ENCODE results near the gene ZNF574.

Gene ZNF574

DNA sequence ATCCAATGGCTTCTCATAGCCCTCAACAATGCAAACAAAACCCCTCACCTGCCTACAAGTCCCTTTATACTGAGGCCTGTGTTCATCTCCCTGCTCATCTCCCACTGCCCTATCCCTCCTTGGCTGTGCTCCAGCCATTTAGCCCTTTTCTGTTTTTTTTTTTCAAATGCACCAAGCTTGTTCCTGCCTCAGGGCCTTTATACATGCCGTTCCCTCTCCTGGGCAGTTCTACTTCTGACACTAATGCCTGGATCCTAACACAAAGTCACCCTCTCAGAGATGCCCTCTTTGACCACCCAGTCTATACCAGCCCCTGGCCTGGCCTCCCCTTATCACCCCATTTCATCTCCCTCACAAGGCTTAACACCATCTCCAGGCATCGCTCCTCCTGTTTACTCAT is 26.9 kb downstream of the ZNF574 start:
- TF ChIP-seq, protein P1, sequence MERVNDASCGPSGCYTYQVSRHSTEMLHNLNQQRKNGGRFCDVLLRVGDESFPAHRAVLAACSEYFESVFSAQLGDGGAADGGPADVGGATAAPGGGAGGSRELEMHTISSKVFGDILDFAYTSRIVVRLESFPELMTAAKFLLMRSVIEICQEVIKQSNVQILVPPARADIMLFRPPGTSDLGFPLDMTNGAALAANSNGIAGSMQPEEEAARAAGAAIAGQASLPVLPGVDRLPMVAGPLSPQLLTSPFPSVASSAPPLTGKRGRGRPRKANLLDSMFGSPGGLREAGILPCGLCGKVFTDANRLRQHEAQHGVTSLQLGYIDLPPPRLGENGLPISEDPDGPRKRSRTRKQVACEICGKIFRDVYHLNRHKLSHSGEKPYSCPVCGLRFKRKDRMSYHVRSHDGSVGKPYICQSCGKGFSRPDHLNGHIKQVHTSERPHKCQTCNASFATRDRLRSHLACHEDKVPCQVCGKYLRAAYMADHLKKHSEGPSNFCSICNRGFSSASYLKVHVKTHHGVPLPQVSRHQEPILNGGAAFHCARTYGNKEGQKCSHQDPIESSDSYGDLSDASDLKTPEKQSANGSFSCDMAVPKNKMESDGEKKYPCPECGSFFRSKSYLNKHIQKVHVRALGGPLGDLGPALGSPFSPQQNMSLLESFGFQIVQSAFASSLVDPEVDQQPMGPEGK (CRISPR knock-in tag; IDR thresholded peaks at IDR 0.05; ENCODE audit: borderline replicate concordance): no peak
- TF ChIP-seq, protein P2, sequence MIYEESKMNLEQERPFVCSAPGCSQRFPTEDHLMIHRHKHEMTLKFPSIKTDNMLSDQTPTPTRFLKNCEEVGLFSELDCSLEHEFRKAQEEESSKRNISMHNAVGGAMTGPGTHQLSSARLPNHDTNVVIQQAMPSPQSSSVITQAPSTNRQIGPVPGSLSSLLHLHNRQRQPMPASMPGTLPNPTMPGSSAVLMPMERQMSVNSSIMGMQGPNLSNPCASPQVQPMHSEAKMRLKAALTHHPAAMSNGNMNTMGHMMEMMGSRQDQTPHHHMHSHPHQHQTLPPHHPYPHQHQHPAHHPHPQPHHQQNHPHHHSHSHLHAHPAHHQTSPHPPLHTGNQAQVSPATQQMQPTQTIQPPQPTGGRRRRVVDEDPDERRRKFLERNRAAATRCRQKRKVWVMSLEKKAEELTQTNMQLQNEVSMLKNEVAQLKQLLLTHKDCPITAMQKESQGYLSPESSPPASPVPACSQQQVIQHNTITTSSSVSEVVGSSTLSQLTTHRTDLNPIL (CRISPR knock-in tag; IDR thresholded peaks at IDR 0.05; ENCODE audit: low read depth): no peak
- TF ChIP-seq, protein P3, sequence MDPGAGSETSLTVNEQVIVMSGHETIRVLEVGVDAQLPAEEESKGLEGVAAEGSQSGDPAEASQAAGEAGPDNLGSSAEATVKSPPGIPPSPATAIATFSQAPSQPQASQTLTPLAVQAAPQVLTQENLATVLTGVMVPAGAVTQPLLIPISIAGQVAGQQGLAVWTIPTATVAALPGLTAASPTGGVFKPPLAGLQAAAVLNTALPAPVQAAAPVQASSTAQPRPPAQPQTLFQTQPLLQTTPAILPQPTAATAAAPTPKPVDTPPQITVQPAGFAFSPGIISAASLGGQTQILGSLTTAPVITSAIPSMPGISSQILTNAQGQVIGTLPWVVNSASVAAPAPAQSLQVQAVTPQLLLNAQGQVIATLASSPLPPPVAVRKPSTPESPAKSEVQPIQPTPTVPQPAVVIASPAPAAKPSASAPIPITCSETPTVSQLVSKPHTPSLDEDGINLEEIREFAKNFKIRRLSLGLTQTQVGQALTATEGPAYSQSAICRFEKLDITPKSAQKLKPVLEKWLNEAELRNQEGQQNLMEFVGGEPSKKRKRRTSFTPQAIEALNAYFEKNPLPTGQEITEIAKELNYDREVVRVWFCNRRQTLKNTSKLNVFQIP (CRISPR knock-in tag; IDR thresholded peaks at IDR 0.05; ENCODE audit: borderline replicate concordance, low read depth): no peak
- TF ChIP-seq ZNF565 (CRISPR knock-in tag; conservative IDR thresholded peaks at IDR 0.05; ENCODE audit: low read depth): no peak
- TF ChIP-seq ISL1 (CRISPR knock-in tag; IDR thresholded peaks at IDR 0.05): no peak
- TF ChIP-seq, protein P4, sequence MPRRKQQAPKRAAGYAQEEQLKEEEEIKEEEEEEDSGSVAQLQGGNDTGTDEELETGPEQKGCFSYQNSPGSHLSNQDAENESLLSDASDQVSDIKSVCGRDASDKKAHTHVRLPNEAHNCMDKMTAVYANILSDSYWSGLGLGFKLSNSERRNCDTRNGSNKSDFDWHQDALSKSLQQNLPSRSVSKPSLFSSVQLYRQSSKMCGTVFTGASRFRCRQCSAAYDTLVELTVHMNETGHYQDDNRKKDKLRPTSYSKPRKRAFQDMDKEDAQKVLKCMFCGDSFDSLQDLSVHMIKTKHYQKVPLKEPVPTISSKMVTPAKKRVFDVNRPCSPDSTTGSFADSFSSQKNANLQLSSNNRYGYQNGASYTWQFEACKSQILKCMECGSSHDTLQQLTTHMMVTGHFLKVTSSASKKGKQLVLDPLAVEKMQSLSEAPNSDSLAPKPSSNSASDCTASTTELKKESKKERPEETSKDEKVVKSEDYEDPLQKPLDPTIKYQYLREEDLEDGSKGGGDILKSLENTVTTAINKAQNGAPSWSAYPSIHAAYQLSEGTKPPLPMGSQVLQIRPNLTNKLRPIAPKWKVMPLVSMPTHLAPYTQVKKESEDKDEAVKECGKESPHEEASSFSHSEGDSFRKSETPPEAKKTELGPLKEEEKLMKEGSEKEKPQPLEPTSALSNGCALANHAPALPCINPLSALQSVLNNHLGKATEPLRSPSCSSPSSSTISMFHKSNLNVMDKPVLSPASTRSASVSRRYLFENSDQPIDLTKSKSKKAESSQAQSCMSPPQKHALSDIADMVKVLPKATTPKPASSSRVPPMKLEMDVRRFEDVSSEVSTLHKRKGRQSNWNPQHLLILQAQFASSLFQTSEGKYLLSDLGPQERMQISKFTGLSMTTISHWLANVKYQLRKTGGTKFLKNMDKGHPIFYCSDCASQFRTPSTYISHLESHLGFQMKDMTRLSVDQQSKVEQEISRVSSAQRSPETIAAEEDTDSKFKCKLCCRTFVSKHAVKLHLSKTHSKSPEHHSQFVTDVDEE (CRISPR knock-in tag; IDR thresholded peaks at IDR 0.05): no peak
- ATAC-seq: no peak

DNA sequence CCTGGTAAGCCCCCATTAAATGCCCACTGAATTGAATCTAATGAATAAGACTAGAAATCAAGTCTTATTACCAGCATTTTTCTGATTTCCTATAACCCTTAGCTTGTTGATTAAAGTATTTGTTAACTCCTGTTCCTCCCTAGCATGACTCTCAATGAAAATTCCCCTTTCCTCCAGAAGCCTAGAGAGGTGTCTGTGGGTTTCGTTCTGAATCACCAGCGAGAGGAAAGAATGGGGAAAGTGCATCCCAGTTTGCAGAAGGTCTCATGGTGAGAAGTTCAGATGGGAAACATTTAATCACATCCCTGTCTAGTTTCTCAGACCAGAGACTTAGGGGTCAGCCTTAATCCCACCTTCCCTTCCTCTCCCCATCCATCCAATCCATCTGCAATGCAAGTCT is 29.4 kb downstream of the ZNF574 start:
- TF ChIP-seq, protein P3 (CRISPR knock-in tag; IDR thresholded peaks at IDR 0.05; ENCODE audit: borderline replicate concordance, low read depth): no peak
- TF ChIP-seq ZNF8 (CRISPR knock-in tag; IDR thresholded peaks at IDR 0.05) (no peak), ISL1 (CRISPR knock-in tag; IDR thresholded peaks at IDR 0.05) (no peak), PPARA (CRISPR knock-in tag; IDR thresholded peaks at IDR 0.05; ENCODE audit: borderline replicate concordance) (no peak), ZFP3 (CRISPR knock-in tag; IDR thresholded peaks at IDR 0.05) (no peak), ZFP30 (CRISPR knock-in tag; IDR thresholded peaks at IDR 0.05) (no peak), SNAI2 (CRISPR knock-in tag; IDR thresholded peaks at IDR 0.05) (no peak), BACH2 (CRISPR knock-in tag; IDR thresholded peaks at IDR 0.05; ENCODE audit: borderline replicate concordance) (no peak), ZNF70 (CRISPR knock-in tag; IDR thresholded peaks at IDR 0.05) (no peak), CSDC2 (CRISPR knock-in tag; IDR thresholded peaks at IDR 0.05) (no peak), RARB (CRISPR knock-in tag; IDR thresholded peaks at IDR 0.05) (no peak), TOX (CRISPR knock-in tag; IDR thresholded peaks at IDR 0.05; ENCODE audit: borderline replicate concordance) (no peak), ZNF565 (CRISPR knock-in tag; conservative IDR thresholded peaks at IDR 0.05; ENCODE audit: low read depth) (no peak), GLIS3 (CRISPR knock-in tag; IDR thresholded peaks at IDR 0.05) (no peak), ESRRG (CRISPR knock-in tag; IDR thresholded peaks at IDR 0.05) (no peak), ZC3H10 (CRISPR knock-in tag; IDR thresholded peaks at IDR 0.05) (no peak)
- TF ChIP-seq, protein P5, sequence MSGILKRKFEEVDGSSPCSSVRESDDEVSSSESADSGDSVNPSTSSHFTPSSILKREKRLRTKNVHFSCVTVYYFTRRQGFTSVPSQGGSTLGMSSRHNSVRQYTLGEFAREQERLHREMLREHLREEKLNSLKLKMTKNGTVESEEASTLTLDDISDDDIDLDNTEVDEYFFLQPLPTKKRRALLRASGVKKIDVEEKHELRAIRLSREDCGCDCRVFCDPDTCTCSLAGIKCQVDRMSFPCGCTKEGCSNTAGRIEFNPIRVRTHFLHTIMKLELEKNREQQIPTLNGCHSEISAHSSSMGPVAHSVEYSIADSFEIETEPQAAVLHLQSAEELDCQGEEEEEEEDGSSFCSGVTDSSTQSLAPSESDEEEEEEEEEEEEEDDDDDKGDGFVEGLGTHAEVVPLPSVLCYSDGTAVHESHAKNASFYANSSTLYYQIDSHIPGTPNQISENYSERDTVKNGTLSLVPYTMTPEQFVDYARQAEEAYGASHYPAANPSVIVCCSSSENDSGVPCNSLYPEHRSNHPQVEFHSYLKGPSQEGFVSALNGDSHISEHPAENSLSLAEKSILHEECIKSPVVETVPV (CRISPR knock-in tag; IDR thresholded peaks at IDR 0.05): no peak
- TF ChIP-seq, protein P4 (CRISPR knock-in tag; IDR thresholded peaks at IDR 0.05): no peak
- TF ChIP-seq, protein P1 (CRISPR knock-in tag; IDR thresholded peaks at IDR 0.05; ENCODE audit: borderline replicate concordance): no peak

More for the DNA sequence above, 29.4 kb downstream of the ZNF574 start:
- ATAC-seq: no peak

All from SK-N-SH treated with all-trans-retinoic acid at 6 μM for 48 hours (cell line).